IMR-90 (cell line): ENCODE results near the gene TAF8. TPM values are rescaled to one million over a fixed set of nuclear protein-coding genes. Genes with fewer than 3 reads are reported as not detected.

Source experiments
- ATAC-seq: fragments of 200-7000 bp; cut with Tn5 transposase; 2 replicates; pipeline ENCODE4 v1.9.1; 2020; ENCODE audit warnings: low read depth, mild to moderate bottlenecking, moderate library complexity
- BruUV-seq: library from RNA; stranded (reverse); fragments of 400-500 nt; replicated peaks from 2 replicates; lab custom pipeline; 2021; lab: Mats Ljungman, UMichigan
- CTCF ChIA-PET: fragments of 300-600 bp; formaldehyde crosslinking; extraction: SDS; loops from one replicate; lab custom pipeline; 2021; ENCODE audit warnings: antibody characterized with exemption; lab: Yijun Ruan, JAX
- POLR2A ChIA-PET: fragments of 300-600 bp; sonication (Branson Sonifier 250); formaldehyde crosslinking; loops from one replicate; lab custom pipeline; 2022; ENCODE audit warnings: antibody characterized with exemption; ENCODE audit not compliant: unreplicated experiment; lab: Charles Lee
- DNase-seq: peaks from one replicate; pipeline ENCODE4 v3.0.0; 2013
- H2AFZ ChIP-seq: replicated peaks from 2 replicates; pipeline ENCODE3; 2013; ENCODE audit warnings: low read length, mild to moderate bottlenecking; ENCODE audit not compliant: poor library complexity
- H2AK5ac ChIP-seq: 2 replicates; pipeline ENCODE4 v1.6.1; 2013; ENCODE audit warnings: low read depth, low read length, inconsistent platforms
- H2AK9ac ChIP-seq: replicated peaks from 2 replicates; pipeline ENCODE3; 2013; ENCODE audit warnings: mild to moderate bottlenecking, low read depth, low read length, moderate library complexity; ENCODE audit not compliant: poor library complexity
- H2BK120ac ChIP-seq: 2 replicates; pipeline ENCODE4 v1.6.1; 2013; ENCODE audit warnings: low read depth, low read length, inconsistent platforms
- H2BK15ac ChIP-seq: 3 replicates; pipeline ENCODE4 v1.6.1; 2013; ENCODE audit warnings: low read depth, low read length, inconsistent platforms
- H2BK20ac ChIP-seq: 2 replicates; pipeline ENCODE4 v1.6.1; 2013; ENCODE audit warnings: low read depth, mild to moderate bottlenecking, inconsistent platforms, low read length, moderate library complexity
- H2BK5ac ChIP-seq: 2 replicates; pipeline ENCODE4 v1.6.1; 2013; ENCODE audit warnings: mild to moderate bottlenecking, low read depth, low read length, inconsistent platforms; ENCODE audit not compliant: poor library complexity, severe bottlenecking
- H3K14ac ChIP-seq: replicated peaks from 2 replicates; pipeline ENCODE4 v1.6.1; 2013; ENCODE audit warnings: low read depth, low read length, inconsistent platforms
- H3K18ac ChIP-seq: 2 replicates; pipeline ENCODE4 v1.6.1; 2013; ENCODE audit warnings: low read depth, low read length, control low read depth
- H3K23ac ChIP-seq: 2 replicates; pipeline ENCODE4 v1.6.1; 2013; ENCODE audit warnings: low read depth, low read length, inconsistent platforms
- H3K27ac ChIP-seq: 2 replicates; pipeline ENCODE4 v1.5.1; 2013; ENCODE audit warnings: mild to moderate bottlenecking, control low read depth, low read length; ENCODE audit not compliant: insufficient read depth
- H3K27me3 ChIP-seq: 2 replicates; pipeline ENCODE4 v1.6.1; 2013; ENCODE audit warnings: low read length; ENCODE audit not compliant: control insufficient read depth, insufficient read depth
- H3K36me3 ChIP-seq: 2 replicates; pipeline ENCODE4 v1.6.1; 2013; ENCODE audit warnings: low read length, mixed read lengths; ENCODE audit not compliant: control insufficient read depth, insufficient read depth
- H3K4ac ChIP-seq: 2 replicates; pipeline ENCODE4 v1.6.1; 2013; ENCODE audit warnings: low read depth, low read length, inconsistent platforms
- H3K4me1 ChIP-seq: 2 replicates; pipeline ENCODE4 v1.6.1; 2013; ENCODE audit warnings: low read length, mixed read lengths; ENCODE audit not compliant: control insufficient read depth, insufficient read depth
- H3K4me2 ChIP-seq: 2 replicates; pipeline ENCODE4 v1.6.1; 2013; ENCODE audit warnings: low read depth, mild to moderate bottlenecking, control low read depth, low read length, moderate library complexity
- H3K4me3 ChIP-seq: 2 replicates; pipeline ENCODE4 v1.5.1; 2013; ENCODE audit warnings: low read depth, mild to moderate bottlenecking, control low read depth, low read length, moderate library complexity; ENCODE audit not compliant: insufficient read depth
- H3K56ac ChIP-seq: 2 replicates; pipeline ENCODE4 v1.6.1; 2013; ENCODE audit warnings: low read length, inconsistent platforms; ENCODE audit not compliant: insufficient read depth; ENCODE audit errors: extremely low read depth
- H3K79me1 ChIP-seq, 2 experiments: 2 replicates each; pipeline ENCODE4 v1.6.1; 2013; ENCODE audit warnings: low read length in 2 of 2, inconsistent platforms in 1 of 2, low read depth in 1 of 2
- H3K9ac ChIP-seq: 2 replicates; pipeline ENCODE4 v1.6.1; 2013; ENCODE audit warnings: low read depth, low read length, control low read depth
- H3K9me1 ChIP-seq: 2 replicates; pipeline ENCODE4 v1.6.1; 2013; ENCODE audit warnings: low read length, inconsistent platforms; ENCODE audit not compliant: insufficient read depth
- H3K9me3 ChIP-seq: 2 replicates; pipeline ENCODE4 v1.6.1; 2013; ENCODE audit warnings: low read length; ENCODE audit not compliant: control insufficient read depth, insufficient read depth
- H4K20me1 ChIP-seq: 2 replicates; pipeline ENCODE4 v1.6.1; 2013; ENCODE audit warnings: low read length, inconsistent platforms; ENCODE audit not compliant: insufficient read depth
- H4K5ac ChIP-seq: 2 replicates; pipeline ENCODE4 v1.6.1; 2013; ENCODE audit warnings: mild to moderate bottlenecking, low read depth, low read length, control low read depth
- H4K8ac ChIP-seq, 2 experiments: 2 replicates each; pipeline ENCODE4 v1.6.1; 2013; ENCODE audit warnings: low read depth in 2 of 2, low read length in 2 of 2, control low read depth in 1 of 2, inconsistent platforms in 1 of 2
- H4K91ac ChIP-seq: 2 replicates; pipeline ENCODE4 v1.6.1; 2013; ENCODE audit warnings: low read depth, low read length, inconsistent platforms; ENCODE audit not compliant: insufficient read depth
- NFE2L2 ChIP-seq: fragments of 150-350 bp; IDR thresholded peaks from 2 replicates; pipeline ENCODE4 v1.6.1; 2016; ENCODE audit warnings: low read depth, mild to moderate bottlenecking, low read length
- RAD21 ChIP-seq: IDR thresholded peaks from 2 replicates; pipeline ENCODE4 v1.6.1; 2012; ENCODE audit warnings: low read length, improper control_type of control experiment
- RCOR1 ChIP-seq: IDR thresholded peaks from 2 replicates; pipeline ENCODE4 v1.6.1; 2012; ENCODE audit warnings: mild to moderate bottlenecking, low read length, improper control_type of control experiment; ENCODE audit not compliant: insufficient replicate concordance
- RFX5 ChIP-seq: IDR thresholded peaks from 2 replicates; pipeline ENCODE4 v1.8.0; 2012; ENCODE audit warnings: low read depth, mild to moderate bottlenecking, low read length, moderate library complexity
- SMC3 ChIP-seq: fragments of 150-350 bp; IDR thresholded peaks from 2 replicates; pipeline ENCODE4 v1.6.1; 2016; ENCODE audit warnings: low read depth, mild to moderate bottlenecking, antibody characterized with exemption, low read length, moderate library complexity
- whole genome bisulfite sequencing, 2 experiments: methylation state at CpG; one replicate each; pipeline versions ENCODE4 v1.1.5 to v1.1.7; 2013; ENCODE audit warnings: missing lambda C conversion rate in 2 of 2; ENCODE audit not compliant: insufficient read length in 1 of 2; ENCODE audit errors: extremely low coverage in 2 of 2; 5-methylcytosine and 5-hydroxymethylcytosine counted together
- dilution Hi-C: fragments of 300-500 bp; cut with HindIII; formaldehyde crosslinking; loops from one replicate; pipeline ENCODE4 v1.14.3; 2018; ENCODE audit warnings: low sequenced_read_pairs; ENCODE audit not compliant: unreplicated experiment
- in situ Hi-C: fragments of 300-500 bp; cut with MboI; formaldehyde crosslinking; loops from 3 replicates; pipeline ENCODE4 v1.14.3; 2019; ENCODE audit warnings: low sequenced_read_pairs, inconsistent platforms, mixed read lengths
- intact Hi-C: fragments of 100-400 bp; cut with micrococcal nuclease; formaldehyde crosslinking; loops from 2 replicates; pipeline ENCODE4 v1.10.0; 2022
- polyA plus RNA-seq, 3 experiments: library from polyadenylated mRNA; depleted of rRNA; stranded (reverse); fragments of >200 nt; gene quantifications; 2 replicates each; pipeline ENCODE4 v1.2.3, GENCODE V29; 2012; ENCODE audit warnings: low replicate concordance in 1 of 3
- total RNA-seq: library from RNA; depleted of rRNA; stranded (reverse); fragments of >200 nt; gene quantifications from 2 replicates; pipeline ENCODE4 v1.2.3, GENCODE V29; 2012
- TF ChIP-seq, protein P1 (sequence below): fragments of 150-350 bp; IDR thresholded peaks from 2 replicates; pipeline ENCODE4 v1.6.1; 2017; ENCODE audit warnings: mild to moderate bottlenecking, antibody characterized with exemption, low read length, low read depth

TAF8 gene
- total and polyA plus RNA-seq, 2 of the 4 experiments (the other 2 are of a cell fraction) = 14.3 to 22.8 TPM

DNA sequence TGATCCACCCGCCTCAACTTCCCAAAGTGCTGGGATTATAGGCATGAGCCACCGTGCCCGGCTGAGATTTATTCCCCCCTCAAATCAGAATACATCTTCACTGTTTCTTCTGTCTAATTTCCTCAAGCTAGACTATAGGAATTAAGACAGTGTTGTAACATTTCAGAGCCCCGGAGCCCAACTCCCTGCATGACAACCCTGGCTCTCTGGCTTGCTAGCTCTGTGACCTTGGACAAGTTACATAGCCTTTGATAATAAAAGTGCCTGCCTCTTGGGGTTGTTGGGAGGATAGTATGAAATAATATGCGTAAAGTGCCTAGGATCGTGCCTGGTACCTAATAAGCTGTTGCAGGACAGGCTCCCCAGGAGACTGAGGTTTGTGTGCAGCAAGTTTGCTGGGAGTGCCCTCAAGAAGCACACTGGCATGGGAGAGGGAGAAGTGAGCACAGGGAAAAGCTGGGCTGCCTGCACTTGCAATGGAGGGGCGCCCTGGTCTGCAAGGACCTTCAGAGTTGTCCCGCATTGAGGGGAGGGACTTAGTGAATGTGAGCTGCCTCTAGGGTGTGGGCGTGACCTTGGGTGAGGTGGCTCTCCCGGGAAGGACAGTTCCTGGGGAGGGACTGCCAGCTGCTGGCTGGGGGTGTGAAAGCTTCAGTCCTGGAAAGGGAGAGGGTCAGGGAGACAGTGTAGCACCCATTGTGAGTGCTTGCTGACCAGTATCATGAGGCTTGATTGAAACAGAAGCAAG, 43.4 kb downstream of the TAF8 start:
- 48% methylated on average over 5 of the region's 10 CpGs; no CpG with 5 or more reads in 1 of the 2 experiments for WGBS, 2 experiments
- no TSS peak for BruUV-seq

More for the DNA sequence above, 43.4 kb downstream of the TAF8 start:
- dilution Hi-C loops = no loop called here
- Histone ChIP-seq H2BK120ac (no peak overlapping the region), H2AK9ac (no peak overlapping the region), H3K4ac (no peak overlapping the region; the same call in 1 of the 2 replicates), H3K36me3 (no peaks in the 10 kb centered on the region), H2BK15ac (no peak overlapping the region), H3K27me3 (peaks cover 2% of the 10 kb centered on the region; the same call in 1 of the 2 replicates), H4K5ac (no peak overlapping the region), H3K18ac (no peak overlapping the region), H4K8ac (no peak overlapping the region), H3K4me1 (no peaks in the 10 kb centered on the region), H3K9me3 (no peaks in the 10 kb centered on the region), H4K91ac (no peak overlapping the region), H3K4me3 (no peak overlapping the region), H3K56ac (no peak overlapping the region), H2BK20ac (no peak overlapping the region), H2BK5ac (no peak overlapping the region), H3K27ac (no peak overlapping the region), H3K14ac (no peak overlapping the region), H3K23ac (no peak overlapping the region), H2AFZ (peak overlapping the region; percentile 41), H3K9ac (no peak overlapping the region), H3K79me1 (no peaks in the 10 kb centered on the region), H3K4me2 (no peak overlapping the region), H3K9me1 (no peaks in the 10 kb centered on the region), H2AK5ac (no peak overlapping the region), H4K20me1 (no peaks in the 10 kb centered on the region)
- TF ChIP-seq RAD21 (no peak), RCOR1 (no peak), SMC3 (no peak), NFE2L2 (no peak), RFX5 (no peak)
- TF ChIP-seq, protein P1, sequence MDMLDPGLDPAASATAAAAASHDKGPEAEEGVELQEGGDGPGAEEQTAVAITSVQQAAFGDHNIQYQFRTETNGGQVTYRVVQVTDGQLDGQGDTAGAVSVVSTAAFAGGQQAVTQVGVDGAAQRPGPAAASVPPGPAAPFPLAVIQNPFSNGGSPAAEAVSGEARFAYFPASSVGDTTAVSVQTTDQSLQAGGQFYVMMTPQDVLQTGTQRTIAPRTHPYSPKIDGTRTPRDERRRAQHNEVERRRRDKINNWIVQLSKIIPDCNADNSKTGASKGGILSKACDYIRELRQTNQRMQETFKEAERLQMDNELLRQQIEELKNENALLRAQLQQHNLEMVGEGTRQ = no peak
- in situ Hi-C loops = loop anchor here (25.0 kb wide), 1 partner anchor 794 kb away; the partner anchor contains the start of gene RPL7L1
- ChIA-PET POLR2A (no interaction called here), CTCF (no interaction called here)
- intact Hi-C loops = no loop called here
- ATAC-seq (no peak), DNase-seq (no peak)
